ENCODE measurements around the gene HAUS1. TPM values are rescaled to one million over a fixed set of nuclear protein-coding genes. Genes with fewer than 3 reads are reported as not detected.

HAUS1 gene
- total RNA-seq, 1 donor = 37.1 TPM

- TF ChIP-seq CTCF (IDR thresholded peaks at IDR 0.05; ENCODE audit: insufficient read depth, low read depth, low read length) = no peak
- DNase-seq (ENCODE audit: low read depth) = no peak
- H3K4me3 ChIP-seq (ENCODE audit: low read depth, low read length) = no peak overlapping the region
Measured at GRCh38 chr18:46134920-46135675, 30.9 kb downstream of the HAUS1 start.

GRCh38 chr18:46140173-46140572, 36.0 kb downstream of the HAUS1 start:
- no peak for DNase-seq (ENCODE audit: low read depth)
- TF ChIP-seq CTCF (IDR thresholded peaks at IDR 0.05; ENCODE audit: insufficient read depth, low read depth, low read length) = no peak
- H3K4me3 ChIP-seq (ENCODE audit: low read depth, low read length) = no peak overlapping the region

GRCh38 chr18:46141199-46141598, 37.0 kb downstream of the HAUS1 start:
- H3K4me3 ChIP-seq (ENCODE audit: low read depth, low read length) = no peak overlapping the region
- no peak for DNase-seq (ENCODE audit: low read depth)
- no peak for TF ChIP-seq CTCF (IDR thresholded peaks at IDR 0.05; ENCODE audit: insufficient read depth, low read depth, low read length)

GRCh38 chr18:46148810-46149209, 44.6 kb downstream of the HAUS1 start:
- DNase-seq (ENCODE audit: low read depth) = peak; percentile 68
- TF ChIP-seq CTCF (IDR thresholded peaks at IDR 0.05; ENCODE audit: insufficient read depth, low read depth, low read length) = peak; percentile 68
- H3K4me3 ChIP-seq (ENCODE audit: low read depth, low read length) = no peak overlapping the region

GRCh38 chr18:46152436-46152807, 48.2 kb downstream of the HAUS1 start:
- no peak overlapping the region for H3K4me3 ChIP-seq (ENCODE audit: low read depth, low read length)
- TF ChIP-seq CTCF (IDR thresholded peaks at IDR 0.05; ENCODE audit: insufficient read depth, low read depth, low read length) = no peak
- DNase-seq (ENCODE audit: low read depth) = peak; percentile 30

GRCh38 chr18:46152808-46153617, 48.8 kb downstream of the HAUS1 start:
- no peak overlapping the region for H3K4me3 ChIP-seq (ENCODE audit: low read depth, low read length)
- DNase-seq (ENCODE audit: low read depth) = no peak
- TF ChIP-seq CTCF (IDR thresholded peaks at IDR 0.05; ENCODE audit: insufficient read depth, low read depth, low read length) = no peak

All from fibroblast of villous mesenchyme (primary cell).